Neural cell (in vitro differentiated cells): ENCODE results near the gene FPR1. TPM values are rescaled to one million over a fixed set of nuclear protein-coding genes. Genes with fewer than 3 reads are reported as not detected.

ENCODE experiments used
- H2AFZ ChIP-seq: fragments of 200-600, 300-800 bp; sonication (generic), shearing (Covaris generic); 2 replicates; pipeline ENCODE4 v1.6.0; 2014; ENCODE audit warnings: low read depth, mild to moderate bottlenecking, antibody characterized with exemption, low read length, moderate library complexity
- H3F3A ChIP-seq: fragments of 200-600 bp; shearing (Covaris generic); 2 replicates; pipeline ENCODE4 v1.6.1; 2016; ENCODE audit warnings: mild to moderate bottlenecking, moderate library complexity, mixed read lengths, antibody characterized with exemption, low read length; ENCODE audit not compliant: insufficient read depth, poor library complexity, severe bottlenecking
- H3K27ac ChIP-seq: fragments of 200-600, 300-800 bp; sonication (generic), shearing (Covaris generic); 2 replicates; pipeline ENCODE4 v1.5.1; 2014; ENCODE audit warnings: mild to moderate bottlenecking, low read length, moderate library complexity
- H3K27me3 ChIP-seq: fragments of 300-800, 200-600 bp; sonication (generic), shearing (Covaris generic); 2 replicates; pipeline ENCODE4 v1.6.0; 2014; ENCODE audit warnings: mild to moderate bottlenecking, low read depth, low read length, moderate library complexity; ENCODE audit not compliant: insufficient read depth
- H3K36me3 ChIP-seq: fragments of 300-800, 200-600 bp; sonication (generic), shearing (Covaris generic); 2 replicates; pipeline ENCODE4 v1.5.1; 2014; ENCODE audit warnings: mild to moderate bottlenecking, antibody characterized with exemption, low read length, moderate library complexity; ENCODE audit not compliant: insufficient read depth
- H3K4me2 ChIP-seq: fragments of 300-800, 200-600 bp; sonication (generic), shearing (Covaris generic); 2 replicates; pipeline ENCODE4 v1.6.0; 2014; ENCODE audit warnings: mild to moderate bottlenecking, low read length
- H3K4me3 ChIP-seq: fragments of 300-800, 200-600 bp; sonication (generic), shearing (Covaris generic); 2 replicates; pipeline ENCODE4 v1.5.1; 2014; ENCODE audit warnings: mild to moderate bottlenecking, low read length, moderate library complexity
- H3K79me2 ChIP-seq: fragments of 200-600 bp; shearing (Covaris generic); replicated peaks from 2 replicates; pipeline ENCODE4 v1.6.0; 2014; ENCODE audit warnings: mild to moderate bottlenecking, low read length, moderate library complexity; ENCODE audit not compliant: insufficient read depth
- H3K9ac ChIP-seq: fragments of 300-800, 200-600 bp; sonication (generic), shearing (Covaris generic); 2 replicates; pipeline ENCODE4 v1.6.1; 2016; ENCODE audit warnings: mild to moderate bottlenecking, low read length, mixed read lengths
- H3K9me2 ChIP-seq: fragments of 200-600 bp; shearing (Covaris generic); 2 replicates; pipeline ENCODE4 v1.6.1; 2016; ENCODE audit warnings: mild to moderate bottlenecking, low read length, mixed read lengths; ENCODE audit not compliant: insufficient read depth
- H3K9me3 ChIP-seq: fragments of 200-600, 300-800 bp; sonication (generic), shearing (Covaris generic); 2 replicates; pipeline ENCODE4 v1.6.1; 2016; ENCODE audit warnings: mild to moderate bottlenecking, mixed run types, low read length, moderate library complexity, mixed read lengths
- H4K20me1 ChIP-seq: fragments of 200-600 bp; shearing (Covaris generic); 2 replicates; pipeline ENCODE4 v1.6.1; 2016; ENCODE audit warnings: mild to moderate bottlenecking, mixed run types; ENCODE audit not compliant: insufficient read depth
- EP300 ChIP-seq: fragments of 450-650 bp; conservative IDR thresholded peaks from 2 replicates; pipeline ENCODE4 v1.6.1; 2014; ENCODE audit warnings: antibody characterized with exemption, mild to moderate bottlenecking, moderate library complexity; ENCODE audit not compliant: poor library complexity, severe bottlenecking
- EZH2 ChIP-seq: fragments of 200-600, 300-800 bp; shearing (Covaris generic), sonication (generic); IDR thresholded peaks from 2 replicates; pipeline ENCODE4 v1.6.1; 2014; ENCODE audit warnings: antibody characterized with exemption, low read length, borderline replicate concordance, mild to moderate bottlenecking; ENCODE audit not compliant: insufficient read depth, poor library complexity, severe bottlenecking
- MXI1 ChIP-seq: fragments of 450-650 bp; conservative IDR thresholded peaks from 2 replicates; pipeline ENCODE4 v1.6.1; 2014; ENCODE audit warnings: antibody characterized with exemption, mild to moderate bottlenecking; ENCODE audit not compliant: poor library complexity, severe bottlenecking
- POLR2AphosphoS5 ChIP-seq: IDR thresholded peaks from 2 replicates; pipeline ENCODE4 v1.6.1; 2012
- RAD21 ChIP-seq: fragments of 450-650 bp; conservative IDR thresholded peaks from 2 replicates; pipeline ENCODE4 v1.6.1; 2014; ENCODE audit warnings: antibody characterized with exemption, mild to moderate bottlenecking, moderate library complexity
- SMC3 ChIP-seq: fragments of 450-650 bp; conservative IDR thresholded peaks from 2 replicates; pipeline ENCODE4 v1.6.1; 2014; ENCODE audit warnings: antibody characterized with exemption, mild to moderate bottlenecking, moderate library complexity; ENCODE audit not compliant: poor library complexity
- TAF1 ChIP-seq: IDR thresholded peaks from 2 replicates; pipeline ENCODE4 v1.6.1; 2012; ENCODE audit warnings: low read depth
- polyA plus RNA-seq: library from polyadenylated mRNA; depleted of rRNA; stranded (reverse); fragments of >200 nt; gene quantifications from 2 replicates; pipeline ENCODE4 v1.2.3, GENCODE V29; 2014
- TF ChIP-seq, protein P1 (sequence below): IDR thresholded peaks from 2 replicates; pipeline ENCODE4 v1.6.1; 2012; ENCODE audit warnings: borderline replicate concordance
- TF ChIP-seq, protein P2 (sequence below): fragments of 450-650 bp; IDR thresholded peaks from 2 replicates; pipeline ENCODE4 v1.5.1; 2014; ENCODE audit warnings: antibody characterized with exemption, mild to moderate bottlenecking, moderate library complexity; ENCODE audit not compliant: poor library complexity, severe bottlenecking

The FPR1 gene
- polyA plus RNA-seq, 1 donor from 2014 or later: not detected

DNA sequence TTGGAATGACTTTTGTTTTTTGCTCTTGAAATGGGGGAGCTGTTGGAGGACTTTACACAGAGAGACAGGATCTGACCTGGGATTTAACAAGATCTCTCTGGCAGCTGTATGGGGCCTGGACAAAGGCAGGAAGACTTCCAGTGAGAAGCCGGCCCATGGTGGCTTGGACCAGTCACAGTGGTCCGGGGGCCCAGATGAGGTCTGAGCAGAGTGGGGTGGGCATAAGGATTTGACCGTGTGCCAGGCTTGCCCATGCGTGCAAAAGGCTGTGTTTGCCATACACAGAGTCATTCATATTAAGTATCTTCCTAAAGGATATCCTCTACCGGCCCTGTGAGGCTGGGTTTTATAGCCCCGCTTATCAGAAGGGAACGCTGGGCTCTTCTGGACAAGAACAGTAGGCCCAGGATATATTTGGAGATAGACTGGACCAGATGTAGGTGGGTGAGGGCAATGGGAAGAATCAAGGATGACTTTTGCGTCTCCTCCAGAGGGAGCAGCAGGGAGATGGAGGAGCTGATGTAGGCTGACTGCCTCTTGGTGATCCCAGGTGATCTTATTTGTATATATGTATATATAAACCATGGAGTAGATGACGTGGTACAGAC lies 54.4 kb downstream of the FPR1 start:
- Histone ChIP-seq H3K27ac (no peak overlapping the region), H4K20me1 (peaks cover 8% of the 10 kb centered on the region), H3K4me2 (no peak overlapping the region), H3F3A (no peaks in the 10 kb centered on the region), H3K36me3 (peaks cover 7% of the 10 kb centered on the region), H3K79me2 (peaks cover 8% of the 10 kb centered on the region), H3K27me3 (no peaks in the 10 kb centered on the region), H3K4me3 (no peak overlapping the region), H3K9ac (no peak overlapping the region), H3K9me2 (no peaks in the 10 kb centered on the region), H2AFZ (no peak overlapping the region), H3K9me3 (no peaks in the 10 kb centered on the region)
- TF ChIP-seq, protein P1, sequence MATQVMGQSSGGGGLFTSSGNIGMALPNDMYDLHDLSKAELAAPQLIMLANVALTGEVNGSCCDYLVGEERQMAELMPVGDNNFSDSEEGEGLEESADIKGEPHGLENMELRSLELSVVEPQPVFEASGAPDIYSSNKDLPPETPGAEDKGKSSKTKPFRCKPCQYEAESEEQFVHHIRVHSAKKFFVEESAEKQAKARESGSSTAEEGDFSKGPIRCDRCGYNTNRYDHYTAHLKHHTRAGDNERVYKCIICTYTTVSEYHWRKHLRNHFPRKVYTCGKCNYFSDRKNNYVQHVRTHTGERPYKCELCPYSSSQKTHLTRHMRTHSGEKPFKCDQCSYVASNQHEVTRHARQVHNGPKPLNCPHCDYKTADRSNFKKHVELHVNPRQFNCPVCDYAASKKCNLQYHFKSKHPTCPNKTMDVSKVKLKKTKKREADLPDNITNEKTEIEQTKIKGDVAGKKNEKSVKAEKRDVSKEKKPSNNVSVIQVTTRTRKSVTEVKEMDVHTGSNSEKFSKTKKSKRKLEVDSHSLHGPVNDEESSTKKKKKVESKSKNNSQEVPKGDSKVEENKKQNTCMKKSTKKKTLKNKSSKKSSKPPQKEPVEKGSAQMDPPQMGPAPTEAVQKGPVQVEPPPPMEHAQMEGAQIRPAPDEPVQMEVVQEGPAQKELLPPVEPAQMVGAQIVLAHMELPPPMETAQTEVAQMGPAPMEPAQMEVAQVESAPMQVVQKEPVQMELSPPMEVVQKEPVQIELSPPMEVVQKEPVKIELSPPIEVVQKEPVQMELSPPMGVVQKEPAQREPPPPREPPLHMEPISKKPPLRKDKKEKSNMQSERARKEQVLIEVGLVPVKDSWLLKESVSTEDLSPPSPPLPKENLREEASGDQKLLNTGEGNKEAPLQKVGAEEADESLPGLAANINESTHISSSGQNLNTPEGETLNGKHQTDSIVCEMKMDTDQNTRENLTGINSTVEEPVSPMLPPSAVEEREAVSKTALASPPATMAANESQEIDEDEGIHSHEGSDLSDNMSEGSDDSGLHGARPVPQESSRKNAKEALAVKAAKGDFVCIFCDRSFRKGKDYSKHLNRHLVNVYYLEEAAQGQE: no peak
- TF ChIP-seq SMC3: no peak
- no peak for TF ChIP-seq POLR2AphosphoS5
- no peak for TF ChIP-seq MXI1
- TF ChIP-seq EZH2: no peak

GRCh38 chr19:51696606-51697005 lies 55.1 kb downstream of the FPR1 start:
- TF ChIP-seq, protein P1: no peak
- TF ChIP-seq, protein P2, sequence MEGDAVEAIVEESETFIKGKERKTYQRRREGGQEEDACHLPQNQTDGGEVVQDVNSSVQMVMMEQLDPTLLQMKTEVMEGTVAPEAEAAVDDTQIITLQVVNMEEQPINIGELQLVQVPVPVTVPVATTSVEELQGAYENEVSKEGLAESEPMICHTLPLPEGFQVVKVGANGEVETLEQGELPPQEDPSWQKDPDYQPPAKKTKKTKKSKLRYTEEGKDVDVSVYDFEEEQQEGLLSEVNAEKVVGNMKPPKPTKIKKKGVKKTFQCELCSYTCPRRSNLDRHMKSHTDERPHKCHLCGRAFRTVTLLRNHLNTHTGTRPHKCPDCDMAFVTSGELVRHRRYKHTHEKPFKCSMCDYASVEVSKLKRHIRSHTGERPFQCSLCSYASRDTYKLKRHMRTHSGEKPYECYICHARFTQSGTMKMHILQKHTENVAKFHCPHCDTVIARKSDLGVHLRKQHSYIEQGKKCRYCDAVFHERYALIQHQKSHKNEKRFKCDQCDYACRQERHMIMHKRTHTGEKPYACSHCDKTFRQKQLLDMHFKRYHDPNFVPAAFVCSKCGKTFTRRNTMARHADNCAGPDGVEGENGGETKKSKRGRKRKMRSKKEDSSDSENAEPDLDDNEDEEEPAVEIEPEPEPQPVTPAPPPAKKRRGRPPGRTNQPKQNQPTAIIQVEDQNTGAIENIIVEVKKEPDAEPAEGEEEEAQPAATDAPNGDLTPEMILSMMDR: no peak
- TF ChIP-seq RAD21: no peak
- TF ChIP-seq EP300: no peak
- no peak for TF ChIP-seq SMC3
- no peak for TF ChIP-seq EZH2
- no peak for TF ChIP-seq MXI1
- no peak for TF ChIP-seq TAF1
- no peak for TF ChIP-seq POLR2AphosphoS5
- peaks cover 13% of the 10 kb centered on the region for H4K20me1 ChIP-seq
- no peak overlapping the region for H3K9ac ChIP-seq
- H3K27me3 ChIP-seq: no peaks in the 10 kb centered on the region
- no peaks in the 10 kb centered on the region for H3K9me3 ChIP-seq
- H3K36me3 ChIP-seq: peaks cover 7% of the 10 kb centered on the region
- H3K27ac ChIP-seq: no peak overlapping the region
- H3K79me2 ChIP-seq: peaks cover 15% of the 10 kb centered on the region
- no peaks in the 10 kb centered on the region for H3F3A ChIP-seq
- H3K4me3 ChIP-seq: no peak overlapping the region
- H3K4me2 ChIP-seq: no peak overlapping the region
- no peaks in the 10 kb centered on the region for H3K9me2 ChIP-seq
- no peak overlapping the region for H2AFZ ChIP-seq

Other genes with a start within 250 kb of the FPR1 start
- gene SIGLEC6, start 220.2 kb downstream of the FPR1 start, polyA plus RNA-seq: not detected in 2 replicates
- gene ZNF175, start 180.6 kb downstream of the FPR1 start, polyA plus RNA-seq: 10.9 and 20.6 TPM in 2 replicates
- not detected in 2 replicates for gene SIGLEC5, start 121.5 kb downstream of the FPR1 start, polyA plus RNA-seq
- gene SIGLEC14, start 105.1 kb downstream of the FPR1 start, polyA plus RNA-seq: not detected in 2 replicates
- gene SPACA6, start 58.5 kb downstream of the FPR1 start, polyA plus RNA-seq: 5.2 and 11.6 TPM in 2 replicates
- gene HAS1, start 27.9 kb downstream of the FPR1 start, polyA plus RNA-seq: 0.30 TPM in 1 of 2 replicates, not detected in the other
- not detected in 2 replicates for gene FPR2, start 9.3 kb upstream of the FPR1 start, polyA plus RNA-seq
- not detected in 2 replicates for gene FPR3, start 43.3 kb upstream of the FPR1 start, polyA plus RNA-seq
- 44.0 and 54.1 TPM in 2 replicates for gene ZNF577, start 136.1 kb upstream of the FPR1 start, polyA plus RNA-seq
- 19.8 and 23.8 TPM in 2 replicates for gene ZNF649, start 153.1 kb upstream of the FPR1 start, polyA plus RNA-seq
- gene ZNF613, start 175.6 kb upstream of the FPR1 start, polyA plus RNA-seq: 9.0 and 10.9 TPM in 2 replicates
- gene ZNF350, start 235.0 kb upstream of the FPR1 start, polyA plus RNA-seq: 7.9 and 14.8 TPM in 2 replicates